Measurements from ENCODE around the gene WDR82. TPM values are rescaled to one million over a fixed set of nuclear protein-coding genes. Genes with fewer than 3 reads are reported as not detected.

Gene WDR82
- total and polyA plus RNA-seq, 7 donors = 22.2 to 54.9 (median 46.8) TPM

DNA sequence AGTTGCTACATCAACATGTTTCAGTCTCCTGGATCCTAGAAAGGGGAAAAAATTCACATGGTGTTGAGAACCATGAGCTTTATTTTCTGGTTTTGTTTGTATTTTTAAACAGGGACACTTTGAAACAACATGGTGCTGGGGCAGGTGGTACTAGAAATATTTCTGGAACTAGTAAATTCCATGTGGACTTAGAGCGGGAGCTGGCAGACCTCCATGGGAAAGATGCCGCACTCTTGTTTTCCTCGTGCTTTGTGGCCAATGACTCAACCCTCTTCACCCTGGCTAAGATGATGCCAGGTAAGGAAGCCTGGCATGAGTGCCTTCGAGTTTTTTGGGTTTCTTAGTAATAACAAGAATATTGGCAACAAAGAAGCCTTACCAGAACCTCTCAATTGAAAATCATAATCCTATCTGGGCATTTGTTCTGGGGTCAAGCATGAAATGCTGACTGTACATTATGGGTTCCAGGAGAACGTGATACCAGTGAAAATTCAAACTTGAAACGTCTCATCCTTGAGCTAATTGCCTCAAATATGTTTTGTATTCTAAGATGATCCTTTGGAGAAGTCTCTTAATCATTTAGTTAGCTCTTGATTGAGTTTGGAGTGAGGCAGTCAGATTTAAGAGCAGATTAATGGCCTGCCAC is 72.6 kb downstream of the WDR82 start:
- peaks cover 0 to 8% (median 3%) of the 10 kb centered on the region in 4 donors for H3K4me1 ChIP-seq

More for the DNA sequence above, 72.6 kb downstream of the WDR82 start:
- Histone ChIP-seq H3K27ac (no peak overlapping the region), H3K36me3 (peaks cover 50 to 100% (median 78%) of the 10 kb centered on the region in 4 donors), H3K4me3 (no peak overlapping the region), H3K9me3 (no peaks in the 10 kb centered on the region), H3K27me3 (no peaks in the 10 kb centered on the region)
- intact Hi-C loops (cut with DNase I) = no loop called here
- WGBS, 2 donors = 89% methylated on average over 6 of the region's 6 CpGs
- no peak for DNase-seq
- TF ChIP-seq CTCF (IDR thresholded peaks at IDR 0.05) (no peak), POLR2AphosphoS5 (IDR thresholded peaks at IDR 0.05) (no peak), POLR2A (IDR thresholded peaks at IDR 0.05) (no peak), EP300 (IDR thresholded peaks at IDR 0.05) (no peak)

Small RNAs within 50 kb of the gene (small RNA-seq; reads per million reads assigned to genes)
- 0.11 to 0.42 (median 0.29) reads per million in 3 donors for gene MIR135A1
- gene MIRLET7G = 476 to 1,017 (median 578) reads per million in 3 donors

Other genes starting within 250 kb of the WDR82 start
- gene DUSP7, start 222.1 kb downstream of the WDR82 start, total RNA-seq = 1 to 10 TPM; 6.3 to 7.5 (median 7.0) TPM
- gene DUSP7, start 222.1 kb downstream of the WDR82 start, polyA plus RNA-seq = 1 to 10 TPM; 3.0 to 7.6 (median 4.2) TPM
- 1 to 10 TPM in 3 of 4 donors, under 1 TPM in 1; 0.66 to 1.7 (median 1.2) TPM for gene POC1A, start 124.2 kb downstream of the WDR82 start, total RNA-seq
- 10 to 100 TPM in 1 of 3 donors, 1 to 10 TPM in 2; 3.6 to 15.8 (median 7.6) TPM for gene POC1A, start 124.2 kb downstream of the WDR82 start, polyA plus RNA-seq
- 10 to 100 TPM; 23.2 to 27.3 (median 25.8) TPM for gene ALAS1, start 80.5 kb downstream of the WDR82 start, total RNA-seq
- 100 to 1,000 TPM in 1 of 3 donors, 10 to 100 TPM in 2; 70.7 to 121 (median 81.7) TPM for gene ALAS1, start 80.5 kb downstream of the WDR82 start, polyA plus RNA-seq
- gene TLR9, start 53.0 kb downstream of the WDR82 start, total RNA-seq = under 1 TPM in 2 of 4 donors, not detected in 2; 0.54 to 0.55 TPM
- gene TLR9, start 53.0 kb downstream of the WDR82 start, polyA plus RNA-seq = under 1 TPM in 1 of 3 donors, not detected in 2; 0.98 TPM
- 10 to 100 TPM; 40.4 to 57.3 (median 50.8) TPM for gene TWF2, start 39.5 kb downstream of the WDR82 start, total RNA-seq
- gene TWF2, start 39.5 kb downstream of the WDR82 start, polyA plus RNA-seq = 10 to 100 TPM; 62.5 to 79.3 (median 65.3) TPM
- gene PPM1M, start 32.9 kb downstream of the WDR82 start, total RNA-seq = 10 to 100 TPM; 21.7 to 28.2 (median 24.8) TPM
- gene PPM1M, start 32.9 kb downstream of the WDR82 start, polyA plus RNA-seq = 10 to 100 TPM in 2 of 3 donors, 1 to 10 TPM in 1; 5.8 to 16.9 (median 11.4) TPM
- 1 to 10 TPM; 1.6 to 4.6 (median 3.8) TPM for gene GLYCTK, start 9.2 kb upstream of the WDR82 start, total RNA-seq
- gene GLYCTK, start 9.2 kb upstream of the WDR82 start, polyA plus RNA-seq = 10 to 100 TPM; 20.4 to 48.2 (median 48.1) TPM
- gene DNAH1, start 37.7 kb upstream of the WDR82 start, total RNA-seq = 1 to 10 TPM; 2.3 to 8.6 (median 6.1) TPM
- gene DNAH1, start 37.7 kb upstream of the WDR82 start, polyA plus RNA-seq = 1 to 10 TPM; 1.2 to 7.7 (median 1.4) TPM
- gene BAP1, start 131.4 kb upstream of the WDR82 start, total RNA-seq = 10 to 100 TPM; 46.0 to 59.5 (median 52.0) TPM
- gene BAP1, start 131.4 kb upstream of the WDR82 start, polyA plus RNA-seq = 10 to 100 TPM; 47.2 to 83.0 (median 50.5) TPM
- 10 to 100 TPM in 3 of 4 donors, 1 to 10 TPM in 1; 8.9 to 14.1 (median 11.9) TPM for gene PHF7, start 132.0 kb upstream of the WDR82 start, total RNA-seq
- gene PHF7, start 132.0 kb upstream of the WDR82 start, polyA plus RNA-seq = 10 to 100 TPM in 1 of 3 donors, 1 to 10 TPM in 2; 5.3 to 10.5 (median 9.0) TPM
- gene SEMA3G, start 166.5 kb upstream of the WDR82 start, total RNA-seq = 1 to 10 TPM; 2.6 to 5.4 (median 4.3) TPM
- gene SEMA3G, start 166.5 kb upstream of the WDR82 start, polyA plus RNA-seq = 1 to 10 TPM in 1 of 3 donors, under 1 TPM in 2; 0.23 to 7.4 (median 0.60) TPM
- gene TNNC1, start 175.4 kb upstream of the WDR82 start, total RNA-seq = 1 to 10 TPM in 1 of 4 donors, under 1 TPM in 1, not detected in 2; 0.99 to 2.9 TPM
- gene TNNC1, start 175.4 kb upstream of the WDR82 start, polyA plus RNA-seq = 10 to 100 TPM in 2 of 3 donors, 1 to 10 TPM in 1; 2.6 to 34.2 (median 23.6) TPM
- gene NISCH, start 177.0 kb upstream of the WDR82 start, total RNA-seq = 100 to 1,000 TPM in 1 of 4 donors, 10 to 100 TPM in 3; 53.5 to 113 (median 68.4) TPM
- gene NISCH, start 177.0 kb upstream of the WDR82 start, polyA plus RNA-seq = 10 to 100 TPM; 14.3 to 47.4 (median 18.0) TPM
- 100 to 1,000 TPM in 3 of 4 donors, 10 to 100 TPM in 1; 92.0 to 138 (median 120) TPM for gene STAB1, start 216.7 kb upstream of the WDR82 start, total RNA-seq
- gene STAB1, start 216.7 kb upstream of the WDR82 start, polyA plus RNA-seq = 10 to 100 TPM; 18.0 to 63.0 (median 58.5) TPM